ENCODE measurements around the gene CRIM1. TPM values are rescaled to one million over a fixed set of nuclear protein-coding genes. Genes with fewer than 3 reads are reported as not detected.

The CRIM1 gene
- total RNA-seq, 4 donors from 2014 or later: 140 to 429 (median 201) TPM

DNA sequence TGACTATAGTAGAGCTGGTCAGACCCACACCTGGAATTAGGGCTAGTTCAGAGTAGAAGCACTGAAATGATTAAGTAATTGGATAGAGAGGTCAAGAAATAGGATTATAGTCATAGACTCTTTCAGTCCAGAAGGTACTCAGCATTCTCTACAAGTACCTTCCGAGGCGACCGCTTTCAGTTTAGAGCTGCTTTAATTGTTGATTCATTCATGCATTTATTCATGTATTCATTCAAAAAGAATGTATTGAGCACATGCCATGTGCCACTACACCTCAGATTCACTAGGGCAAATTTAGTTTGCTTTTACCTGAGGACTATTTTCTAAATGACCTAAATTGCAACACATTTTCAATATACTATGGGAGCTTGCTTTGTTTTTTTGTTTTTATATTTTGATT lies 48.7 kb downstream of the CRIM1 start:
- TF ChIP-seq EP300 (IDR thresholded peaks at IDR 0.05): no peak
- TF ChIP-seq, protein P1, sequence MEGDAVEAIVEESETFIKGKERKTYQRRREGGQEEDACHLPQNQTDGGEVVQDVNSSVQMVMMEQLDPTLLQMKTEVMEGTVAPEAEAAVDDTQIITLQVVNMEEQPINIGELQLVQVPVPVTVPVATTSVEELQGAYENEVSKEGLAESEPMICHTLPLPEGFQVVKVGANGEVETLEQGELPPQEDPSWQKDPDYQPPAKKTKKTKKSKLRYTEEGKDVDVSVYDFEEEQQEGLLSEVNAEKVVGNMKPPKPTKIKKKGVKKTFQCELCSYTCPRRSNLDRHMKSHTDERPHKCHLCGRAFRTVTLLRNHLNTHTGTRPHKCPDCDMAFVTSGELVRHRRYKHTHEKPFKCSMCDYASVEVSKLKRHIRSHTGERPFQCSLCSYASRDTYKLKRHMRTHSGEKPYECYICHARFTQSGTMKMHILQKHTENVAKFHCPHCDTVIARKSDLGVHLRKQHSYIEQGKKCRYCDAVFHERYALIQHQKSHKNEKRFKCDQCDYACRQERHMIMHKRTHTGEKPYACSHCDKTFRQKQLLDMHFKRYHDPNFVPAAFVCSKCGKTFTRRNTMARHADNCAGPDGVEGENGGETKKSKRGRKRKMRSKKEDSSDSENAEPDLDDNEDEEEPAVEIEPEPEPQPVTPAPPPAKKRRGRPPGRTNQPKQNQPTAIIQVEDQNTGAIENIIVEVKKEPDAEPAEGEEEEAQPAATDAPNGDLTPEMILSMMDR (IDR thresholded peaks at IDR 0.05): no peak
- Histone ChIP-seq H3K9me3 (no peaks in the 10 kb centered on the region), H3K36me3 (no peaks in the 10 kb centered on the region), H3K4me1 (peaks cover 41 to 76% (median 65%) of the 10 kb centered on the region in 4 donors), H3K27me3 (no peaks in the 10 kb centered on the region), H3K4me3 (no peak overlapping the region), H3K27ac (replicated peaks in 1 of 4) (peak overlapping the region in 1 of 4 donors; percentile 12)
- WGBS: 85% methylated on average over 3 of the region's 3 CpGs
- no peak for DNase-seq (ENCODE audit: extremely low spot score)
- intact Hi-C loops (cut with DNase I): no loop called here

DNA sequence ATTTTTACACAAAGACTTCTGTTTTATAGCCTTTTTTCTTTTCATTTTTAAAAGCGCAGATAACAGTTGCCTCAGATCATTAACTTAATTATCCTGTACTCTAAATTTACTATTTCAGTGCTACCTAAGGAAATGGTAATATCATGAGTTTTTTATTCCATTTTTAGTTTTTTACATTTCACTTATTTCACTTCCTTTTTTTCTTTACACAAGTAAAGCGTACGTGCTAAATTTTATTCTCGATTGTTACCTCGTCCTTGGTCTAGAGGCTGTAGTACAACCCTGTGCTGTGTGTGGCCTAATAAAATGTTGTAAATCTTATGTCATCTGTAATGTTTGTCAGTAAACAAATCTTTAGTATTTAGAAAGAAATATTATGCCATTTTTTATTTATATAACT lies 49.2 kb downstream of the CRIM1 start:
- Histone ChIP-seq H3K27me3 (no peaks in the 10 kb centered on the region), H3K36me3 (no peaks in the 10 kb centered on the region), H3K27ac (replicated peaks in 1 of 4) (peak overlapping the region in 1 of 4 donors; percentile 17), H3K4me3 (no peak overlapping the region), H3K4me1 (peaks cover 45 to 80% (median 69%) of the 10 kb centered on the region in 4 donors), H3K9me3 (no peaks in the 10 kb centered on the region)
- intact Hi-C loops (cut with DNase I): no loop called here
- 86% methylated on average over 5 of the region's 5 CpGs for WGBS
- no peak for DNase-seq (ENCODE audit: extremely low spot score)
- TF ChIP-seq, protein P1 (IDR thresholded peaks at IDR 0.05): no peak
- TF ChIP-seq POLR2AphosphoS5 (IDR thresholded peaks at IDR 0.05) (no peak), POLR2A (IDR thresholded peaks at IDR 0.05; ENCODE audit: low read depth) (no peak), EP300 (IDR thresholded peaks at IDR 0.05) (no peak)

DNA sequence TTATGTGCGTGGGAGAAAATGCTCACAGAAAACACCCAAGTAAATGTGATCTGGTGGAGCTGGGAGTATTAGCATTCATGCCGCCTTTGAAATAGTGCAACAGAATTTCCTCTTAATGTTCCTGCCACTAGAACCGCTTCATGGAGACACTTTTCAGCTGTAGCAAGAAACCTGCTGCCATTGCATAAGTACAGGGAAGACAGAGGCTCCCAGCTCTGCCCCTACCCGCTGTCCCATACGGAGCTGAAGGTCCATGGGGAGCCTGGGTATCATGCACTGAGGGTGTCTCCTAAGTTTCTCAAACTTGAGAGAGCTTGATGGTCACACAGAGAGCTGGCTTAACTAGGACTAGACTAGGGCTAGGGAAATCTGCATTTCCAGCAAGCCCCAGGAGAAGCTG lies 49.6 kb downstream of the CRIM1 start:
- TF ChIP-seq, protein P1 (IDR thresholded peaks at IDR 0.05): no peak
- no peak for TF ChIP-seq POLR2AphosphoS5 (IDR thresholded peaks at IDR 0.05)
- TF ChIP-seq POLR2A (IDR thresholded peaks at IDR 0.05; ENCODE audit: low read depth): no peak
- TF ChIP-seq EP300 (IDR thresholded peaks at IDR 0.05): no peak
- intact Hi-C loops (cut with DNase I): no loop called here
- H3K27me3 ChIP-seq: no peaks in the 10 kb centered on the region

DNA sequence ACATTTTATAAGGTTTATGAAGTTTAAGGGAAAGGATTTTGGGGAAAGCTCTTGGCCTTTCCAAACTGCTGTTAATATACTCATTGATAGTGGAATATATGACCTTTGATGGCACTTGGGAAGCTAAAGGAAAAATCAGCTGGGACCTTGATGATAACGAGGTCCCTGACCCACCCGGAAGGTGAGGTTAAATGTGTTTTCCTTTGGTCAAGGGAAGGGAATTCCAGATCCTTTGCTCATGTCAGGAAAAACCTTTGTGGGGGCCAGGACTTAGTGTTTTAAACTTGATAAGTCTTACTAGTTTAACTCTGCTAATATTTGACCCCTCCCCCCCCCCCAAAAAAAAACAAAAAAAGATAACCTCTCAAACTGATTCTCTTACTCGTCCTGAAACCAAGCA lies 50.7 kb downstream of the CRIM1 start:
- Histone ChIP-seq H3K27ac (replicated peaks in 1 of 4) (peak overlapping the region; percentile 40 to 68 (median 57)), H3K4me1 (peaks cover 59 to 89% (median 78%) of the 10 kb centered on the region in 4 donors), H3K9me3 (no peaks in the 10 kb centered on the region), H3K4me3 (no peak overlapping the region), H3K27me3 (no peaks in the 10 kb centered on the region), H3K36me3 (no peaks in the 10 kb centered on the region)
- DNase-seq (ENCODE audit: extremely low spot score): no peak
- WGBS: 75% methylated on average over 3 of the region's 3 CpGs
- no peak for TF ChIP-seq POLR2AphosphoS5 (IDR thresholded peaks at IDR 0.05)
- no peak for TF ChIP-seq EP300 (IDR thresholded peaks at IDR 0.05)
- TF ChIP-seq, protein P1 (IDR thresholded peaks at IDR 0.05): no peak
- no peak for TF ChIP-seq POLR2A (IDR thresholded peaks at IDR 0.05; ENCODE audit: low read depth)
- intact Hi-C loops (cut with DNase I): no loop called here

More for the DNA sequence above, 49.6 kb downstream of the CRIM1 start:
- no peak for DNase-seq (ENCODE audit: extremely low spot score)
- WGBS: 62% methylated on average over 5 of the region's 5 CpGs
- Histone ChIP-seq H3K9me3 (no peaks in the 10 kb centered on the region), H3K36me3 (no peaks in the 10 kb centered on the region), H3K4me3 (no peak overlapping the region), H3K4me1 (peaks cover 49 to 84% (median 74%) of the 10 kb centered on the region in 4 donors), H3K27ac (replicated peaks in 1 of 4) (peak overlapping the region in 2 of 4 donors; percentile 10 to 17)

DNA sequence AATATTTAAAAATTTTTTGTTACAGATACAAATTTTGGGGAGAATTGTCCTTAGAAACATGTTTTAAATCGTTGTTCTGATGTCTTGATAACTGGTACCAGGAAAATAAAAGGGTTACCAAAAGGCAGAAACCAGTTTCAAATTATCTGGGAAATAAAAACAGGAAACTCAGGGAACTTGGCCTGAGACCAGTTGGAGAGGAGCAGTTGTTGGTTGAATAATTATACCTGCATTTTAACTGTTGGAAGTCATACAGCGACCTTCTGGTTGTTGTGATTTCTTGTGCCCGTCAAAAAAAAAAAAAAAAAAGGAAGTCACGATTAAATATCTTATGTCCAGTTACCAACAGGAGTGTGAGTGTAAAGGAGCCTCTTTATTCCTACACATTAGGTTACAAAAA lies 51.8 kb downstream of the CRIM1 start:
- WGBS: 63% methylated on average over 4 of the region's 4 CpGs
- Histone ChIP-seq H3K27me3 (no peaks in the 10 kb centered on the region), H3K4me3 (no peak overlapping the region), H3K36me3 (no peaks in the 10 kb centered on the region), H3K4me1 (peaks cover 68 to 89% (median 83%) of the 10 kb centered on the region in 4 donors), H3K9me3 (no peaks in the 10 kb centered on the region), H3K27ac (replicated peaks in 1 of 4) (peak overlapping the region; percentile 40 to 68 (median 65))
- no peak for TF ChIP-seq POLR2A (IDR thresholded peaks at IDR 0.05; ENCODE audit: low read depth)
- TF ChIP-seq POLR2AphosphoS5 (IDR thresholded peaks at IDR 0.05): no peak
- TF ChIP-seq, protein P1 (IDR thresholded peaks at IDR 0.05): no peak
- TF ChIP-seq EP300 (IDR thresholded peaks at IDR 0.05): no peak
- intact Hi-C loops (cut with DNase I): no loop called here
- no peak for DNase-seq (ENCODE audit: extremely low spot score)
